Liver (tissue), 9 donors: ENCODE data around the gene USP44. TPM values are rescaled to one million over a fixed set of nuclear protein-coding genes. Genes with fewer than 3 reads are reported as not detected.

ENCODE experiments used
- DNase-seq: peaks from one replicate; pipeline ENCODE4 v3.0.0-alpha.2; 2017; ENCODE audit warnings: low spot score
- H3K27ac ChIP-seq, 2 donors: one replicate each; pipeline ENCODE4 v1.7.0; 2013; ENCODE audit warnings: inconsistent platforms in 2 of 2, low read length in 2 of 2, control low read depth in 1 of 2, low read depth in 1 of 2, mild to moderate bottlenecking in 1 of 2
- H3K27me3 ChIP-seq, 4 donors: one replicate each; pipeline versions ENCODE4 v1.6.1 to v1.7.0; 2013; ENCODE audit warnings: low read length in 3 of 4, inconsistent platforms in 1 of 4, mild to moderate bottlenecking in 1 of 4, moderate library complexity in 1 of 4; ENCODE audit not compliant: control insufficient read depth in 4 of 4, insufficient read depth in 4 of 4
- H3K36me3 ChIP-seq, 4 donors: one replicate each; pipeline versions ENCODE4 v1.6.1 to v1.7.0; 2013; ENCODE audit warnings: low read length in 3 of 4, mild to moderate bottlenecking in 3 of 4, low read depth in 1 of 4, moderate library complexity in 1 of 4; ENCODE audit not compliant: control insufficient read depth in 4 of 4, insufficient read depth in 3 of 4
- H3K4me1 ChIP-seq, 4 donors: one replicate each; pipeline versions ENCODE4 v1.6.1 to v1.7.0; 2013; ENCODE audit warnings: low read length in 3 of 4, mild to moderate bottlenecking in 3 of 4, moderate library complexity in 1 of 4; ENCODE audit not compliant: control insufficient read depth in 4 of 4, insufficient read depth in 4 of 4
- H3K4me3 ChIP-seq, 3 donors: one replicate each; pipeline versions ENCODE4 v1.6.1 to v1.7.0; 2013; ENCODE audit warnings: low read length in 3 of 3, control low read depth in 1 of 3, low read depth in 1 of 3, mild to moderate bottlenecking in 1 of 3
- H3K9ac ChIP-seq, 2 donors: one replicate each; pipeline ENCODE4 v1.7.0; 2013; ENCODE audit warnings: low read length in 2 of 2, mild to moderate bottlenecking in 2 of 2, moderate library complexity in 2 of 2, control low read depth in 1 of 2, low read depth in 1 of 2
- H3K9me3 ChIP-seq, 4 donors: one replicate each; pipeline versions ENCODE4 v1.6.1 to v1.7.0; 2013; ENCODE audit warnings: low read length in 3 of 4; ENCODE audit not compliant: control insufficient read depth in 4 of 4
- ATF3 ChIP-seq: IDR thresholded peaks from 2 replicates; pipeline ENCODE4 v1.6.1; 2016; ENCODE audit warnings: antibody characterized with exemption
- CTCF ChIP-seq: fragments of 150-350 bp; IDR thresholded peaks from 2 replicates; pipeline ENCODE4 v1.5.1; 2017; ENCODE audit warnings: improper control_type of control experiment, low read depth, low read length; ENCODE audit not compliant: missing input control
- EGR1 ChIP-seq, 2 donors: IDR thresholded peaks; 2 replicates each; pipeline ENCODE4 v1.6.1; 2016 to 2018; ENCODE audit warnings: antibody characterized with exemption in 2 of 2, low read depth in 2 of 2
- FOXA1 ChIP-seq: IDR thresholded peaks from 2 replicates; pipeline ENCODE4 v1.6.1; 2016; ENCODE audit warnings: antibody characterized with exemption
- FOXA2 ChIP-seq: IDR thresholded peaks from 2 replicates; pipeline ENCODE4 v1.6.1; 2016; ENCODE audit warnings: antibody characterized with exemption
- GABPA ChIP-seq, 2 donors: IDR thresholded peaks in 1 of 2; conservative IDR thresholded peaks in 1 of 2; 2 replicates each; pipeline ENCODE4 v1.6.1; 2016; ENCODE audit warnings: antibody characterized with exemption in 2 of 2, mild to moderate bottlenecking in 1 of 2, moderate library complexity in 1 of 2
- HNF4A ChIP-seq, 2 donors: conservative IDR thresholded peaks; 2 replicates each; pipeline ENCODE4 v1.6.1; 2016; ENCODE audit warnings: antibody characterized with exemption in 2 of 2, mild to moderate bottlenecking in 2 of 2
- HNF4G ChIP-seq: IDR thresholded peaks from 2 replicates; pipeline ENCODE4 v1.6.1; 2016; ENCODE audit warnings: antibody characterized with exemption
- JUND ChIP-seq, 2 donors: IDR thresholded peaks; 2 replicates each; pipeline ENCODE4 v1.6.1; 2016; ENCODE audit warnings: antibody characterized with exemption in 2 of 2
- MAX ChIP-seq: IDR thresholded peaks from 2 replicates; pipeline ENCODE4 v1.6.1; 2016; ENCODE audit warnings: antibody characterized with exemption
- NR2F2 ChIP-seq: IDR thresholded peaks from 2 replicates; pipeline ENCODE4 v1.6.1; 2016; ENCODE audit warnings: antibody characterized with exemption
- RAD21 ChIP-seq, 2 donors: IDR thresholded peaks; 2 replicates each; pipeline ENCODE4 v1.6.1; 2016; ENCODE audit warnings: antibody characterized with exemption in 2 of 2, mild to moderate bottlenecking in 2 of 2
- REST ChIP-seq: IDR thresholded peaks from 2 replicates; pipeline ENCODE4 v1.6.1; 2016; ENCODE audit warnings: antibody characterized with exemption, mild to moderate bottlenecking
- RXRA ChIP-seq, 2 donors: IDR thresholded peaks; 2 replicates each; pipeline ENCODE4 v1.6.1; 2017 to 2018; ENCODE audit warnings: antibody characterized with exemption in 2 of 2, mild to moderate bottlenecking in 1 of 2
- YY1 ChIP-seq: IDR thresholded peaks from 2 replicates; pipeline ENCODE4 v1.6.1; 2016; ENCODE audit warnings: antibody characterized with exemption, mild to moderate bottlenecking
- WGBS: extraction: QIAGEN DNeasy Blood & Tissue Kit; methylation state at CpG from one replicate; pipeline ENCODE4 v1.1.7; 2013; 5-methylcytosine and 5-hydroxymethylcytosine counted together
- polyA plus RNA-seq, 2 donors: library from polyadenylated mRNA; stranded (reverse) in 1 of 2; unstranded in 1 of 2; fragments of 200-250 nt in 1 of 2; fragments of >200 nt in 1 of 2; fragmentation: Nextera tagmentation in 1 of 2; extraction: Ambion mirVana in 1 of 2; gene quantifications; one replicate each; pipeline versions ENCODE4 v1.2.1 to v1.2.3, GENCODE V29; 2013 to 2015
- total RNA-seq, 2 donors: library from RNA; depleted of rRNA; stranded (reverse); fragments of >200 nt; gene quantifications; one replicate each; pipeline ENCODE4 v1.2.3, GENCODE V29; 2014
- donor health status: healthy.
- donor health status: healthy.
- donor health status: healthy.
- donor health status: healthy.
- donor health status: healthy.

The USP44 gene
- total and polyA plus RNA-seq, 4 donors: 0.03 to 0.33 (median 0.14) TPM; not detected in 1

GRCh38 chr12:95481888-95482287 lies 69.4 kb downstream of the USP44 start:
- no peaks in the 10 kb centered on the region for H3K27me3 ChIP-seq
- H3K4me3 ChIP-seq: no peak overlapping the region
- WGBS: 94% methylated on average over 7 of the region's 7 CpGs
- H3K9ac ChIP-seq: no peak overlapping the region
- H3K36me3 ChIP-seq: peaks cover 3 to 36% (median 9%) of the 10 kb centered on the region in 4 donors
- no peaks in the 10 kb centered on the region for H3K9me3 ChIP-seq
- H3K4me1 ChIP-seq: peaks cover 0 to 3% (median under 1%) of the 10 kb centered on the region in 4 donors
- TF ChIP-seq HNF4A (conservative IDR thresholded peaks at IDR 0.05): no peak
- no peak for TF ChIP-seq CTCF
- no peak for TF ChIP-seq GABPA (IDR thresholded peaks at IDR 0.05 in 1 of 2, conservative IDR thresholded peaks at IDR 0.05 in 1 of 2)
- TF ChIP-seq FOXA2: no peak
- no peak for TF ChIP-seq JUND (IDR thresholded peaks at IDR 0.05)
- no peak for TF ChIP-seq EGR1 (IDR thresholded peaks at IDR 0.05; ENCODE audit: low read depth in 2 of 2)
- TF ChIP-seq NR2F2: no peak
- TF ChIP-seq ATF3: no peak
- TF ChIP-seq RAD21 (IDR thresholded peaks at IDR 0.05): no peak
- TF ChIP-seq FOXA1: no peak
- no peak for TF ChIP-seq REST
- no peak for TF ChIP-seq YY1
- no peak overlapping the region for H3K27ac ChIP-seq
- DNase-seq: no peak

GRCh38 chr12:95481072-95481471 lies 70.2 kb downstream of the USP44 start:
- peaks cover 2 to 28% (median 11%) of the 10 kb centered on the region in 4 donors for H3K36me3 ChIP-seq
- H3K27ac ChIP-seq: no peak overlapping the region

GRCh38 chr12:95480230-95480629 lies 71.0 kb downstream of the USP44 start:
- Histone ChIP-seq H3K27me3 (no peaks in the 10 kb centered on the region), H3K36me3 (peaks cover 4 to 21% (median 8%) of the 10 kb centered on the region in 4 donors), H3K27ac (no peak overlapping the region), H3K9ac (no peak overlapping the region), H3K4me3 (no peak overlapping the region), H3K4me1 (peaks cover 0 to 13% (median 5%) of the 10 kb centered on the region in 4 donors), H3K9me3 (no peaks in the 10 kb centered on the region)
- TF ChIP-seq HNF4A (conservative IDR thresholded peaks at IDR 0.05): no peak
- TF ChIP-seq CTCF: no peak
- no peak for TF ChIP-seq HNF4G
- no peak for TF ChIP-seq REST
- no peak for TF ChIP-seq ATF3
- no peak for TF ChIP-seq MAX
- TF ChIP-seq FOXA1: no peak
- WGBS: 92% methylated on average over 2 of the region's 2 CpGs
- DNase-seq: no peak

More at GRCh38 chr12:95481072-95481471, 70.2 kb downstream of the USP44 start:
- Histone ChIP-seq H3K9me3 (no peaks in the 10 kb centered on the region), H3K4me1 (peaks cover 0 to 5% (median 0%) of the 10 kb centered on the region in 4 donors), H3K4me3 (no peak overlapping the region), H3K9ac (no peak overlapping the region), H3K27me3 (no peaks in the 10 kb centered on the region)
- WGBS: 87% methylated on average over 3 of the region's 3 CpGs
- no peak for TF ChIP-seq NR2F2
- no peak for TF ChIP-seq RXRA (IDR thresholded peaks at IDR 0.05)
- TF ChIP-seq FOXA2: no peak
- DNase-seq: no peak
